ENCODE results near the gene GYG1. TPM values are rescaled to one million over a fixed set of nuclear protein-coding genes. Genes with fewer than 3 reads are reported as not detected.

GYG1 gene
- total and polyA plus RNA-seq, 2 of the 8 experiments (the other 6 are each of a cell fraction or from before 2014, with no cell fraction given) = 19.4 to 34.2 TPM

DNA sequence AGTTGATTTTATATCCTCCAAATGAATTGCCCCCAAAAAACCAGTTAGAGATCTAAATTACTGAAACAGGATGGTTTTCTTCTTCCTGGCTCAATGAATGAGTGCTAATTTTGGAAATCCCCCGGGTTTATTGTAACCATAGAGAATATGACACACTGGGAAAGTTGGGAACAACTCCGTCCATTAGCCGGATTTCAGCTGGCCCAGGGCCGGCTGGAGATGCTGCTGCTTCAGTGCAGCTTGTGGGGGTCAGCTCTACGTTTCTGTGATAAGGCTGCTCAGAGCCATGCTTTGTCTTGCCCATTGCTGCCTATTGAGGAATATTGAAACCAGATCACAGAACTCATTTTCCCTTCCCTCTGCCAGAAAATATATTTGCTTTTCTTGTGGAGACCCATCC lies 20.3 kb downstream of the GYG1 start (continued):
- TF ChIP-seq TAF1 (IDR thresholded peaks at IDR 0.05; ENCODE audit: low read depth, low read length) = no peak
- TF ChIP-seq TAF7 (optimal IDR thresholded peaks at IDR 0.05; ENCODE audit: borderline replicate concordance, low read depth, low read length) = no peak
- TF ChIP-seq BCL11A (IDR thresholded peaks at IDR 0.05; ENCODE audit: low read depth in 2 of 2, low read length in 2 of 2) = no peak
